Kidney epithelial cell (primary cell): Measurements from ENCODE around the gene CEBPE. TPM values are rescaled to one million over a fixed set of nuclear protein-coding genes. Genes with fewer than 3 reads are reported as not detected.

Source experiments
- DNase-seq: peaks from one replicate; pipeline ENCODE4 v3.0.0-alpha.2; 2010; ENCODE audit warnings: low read depth
- H3K27me3 ChIP-seq: 2 replicates; pipeline ENCODE4 v1.6.0; 2011; ENCODE audit warnings: low read length; ENCODE audit not compliant: control insufficient read depth, insufficient read depth
- H3K36me3 ChIP-seq: 2 replicates; pipeline ENCODE4 v1.5.1; 2011; ENCODE audit warnings: low read length; ENCODE audit not compliant: control insufficient read depth, insufficient read depth
- H3K4me3 ChIP-seq: 2 replicates; pipeline ENCODE4 v1.5.1; 2011; ENCODE audit warnings: low read depth, mild to moderate bottlenecking, control low read depth, low read length
- total RNA-seq: library from RNA; depleted of rRNA; stranded (reverse); fragments of >200 nt; gene quantifications from 2 replicates; pipeline ENCODE4 v1.2.3, GENCODE V29; 2015
- TF ChIP-seq, protein P1 (sequence below): IDR thresholded peaks from 2 replicates; pipeline ENCODE4 v1.5.1; 2011; ENCODE audit warnings: mild to moderate bottlenecking, moderate library complexity, low read length, control low read depth, inconsistent platforms; ENCODE audit not compliant: insufficient read depth, poor library complexity, severe bottlenecking

Gene CEBPE
- total RNA-seq, result not detected in 2 replicates

DNA sequence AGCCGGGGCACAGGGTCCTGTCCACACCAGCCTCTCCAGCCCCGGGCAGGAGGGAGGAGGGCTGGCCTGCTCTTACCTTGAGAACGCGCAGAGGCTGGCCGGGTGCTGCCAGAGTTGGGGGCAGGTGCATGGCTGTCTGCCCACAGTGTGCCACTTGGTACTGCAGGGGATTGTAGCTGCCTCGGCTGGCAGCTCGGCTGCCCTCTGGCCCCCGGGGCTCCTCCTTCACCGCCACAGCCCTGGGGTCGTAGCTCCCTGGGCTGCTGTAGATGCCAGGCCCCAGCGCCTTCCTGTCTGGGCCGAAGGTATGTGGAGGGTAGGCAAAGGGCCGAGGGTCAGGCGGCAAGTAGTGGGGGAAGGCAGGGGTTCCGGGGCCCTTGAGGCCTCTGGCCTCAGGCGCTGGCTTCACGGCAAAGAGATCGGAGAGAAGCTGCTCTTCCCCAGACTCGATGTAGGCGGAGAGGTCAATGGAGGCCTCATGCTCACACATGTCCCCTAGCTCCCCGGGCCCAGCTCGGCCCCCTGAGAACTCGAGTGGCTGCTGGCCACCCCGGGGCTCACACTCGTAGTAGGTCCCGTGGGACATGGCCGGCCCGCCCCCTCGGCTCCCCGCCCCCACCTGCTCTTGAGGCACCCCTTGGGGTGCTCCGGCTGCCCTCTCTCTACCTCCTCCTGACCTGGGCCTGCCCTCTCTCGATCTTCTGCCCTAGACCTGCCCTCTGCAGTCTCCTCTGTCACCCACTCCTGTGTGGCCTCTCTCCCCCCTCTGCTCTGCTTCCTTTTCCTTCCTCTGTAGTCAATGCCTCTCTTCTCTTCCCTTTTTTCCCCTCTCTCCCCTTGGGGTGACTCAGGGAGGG is at the start of gene CEBPE:
TSS of gene CEBPE (minus strand) at position 750 of the 857 bp plus-strand sequence. CDS start at position 586, 164 bp downstream.
- no peaks in the 10 kb centered on the region for H3K36me3 ChIP-seq
- H3K27me3 ChIP-seq, result no peaks in the 10 kb centered on the region
- TF ChIP-seq, protein P1, sequence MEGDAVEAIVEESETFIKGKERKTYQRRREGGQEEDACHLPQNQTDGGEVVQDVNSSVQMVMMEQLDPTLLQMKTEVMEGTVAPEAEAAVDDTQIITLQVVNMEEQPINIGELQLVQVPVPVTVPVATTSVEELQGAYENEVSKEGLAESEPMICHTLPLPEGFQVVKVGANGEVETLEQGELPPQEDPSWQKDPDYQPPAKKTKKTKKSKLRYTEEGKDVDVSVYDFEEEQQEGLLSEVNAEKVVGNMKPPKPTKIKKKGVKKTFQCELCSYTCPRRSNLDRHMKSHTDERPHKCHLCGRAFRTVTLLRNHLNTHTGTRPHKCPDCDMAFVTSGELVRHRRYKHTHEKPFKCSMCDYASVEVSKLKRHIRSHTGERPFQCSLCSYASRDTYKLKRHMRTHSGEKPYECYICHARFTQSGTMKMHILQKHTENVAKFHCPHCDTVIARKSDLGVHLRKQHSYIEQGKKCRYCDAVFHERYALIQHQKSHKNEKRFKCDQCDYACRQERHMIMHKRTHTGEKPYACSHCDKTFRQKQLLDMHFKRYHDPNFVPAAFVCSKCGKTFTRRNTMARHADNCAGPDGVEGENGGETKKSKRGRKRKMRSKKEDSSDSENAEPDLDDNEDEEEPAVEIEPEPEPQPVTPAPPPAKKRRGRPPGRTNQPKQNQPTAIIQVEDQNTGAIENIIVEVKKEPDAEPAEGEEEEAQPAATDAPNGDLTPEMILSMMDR, result no peak
- H3K4me3 ChIP-seq, result no peak within 1 kb of the TSS
- DNase-seq, result no peak

DNA sequence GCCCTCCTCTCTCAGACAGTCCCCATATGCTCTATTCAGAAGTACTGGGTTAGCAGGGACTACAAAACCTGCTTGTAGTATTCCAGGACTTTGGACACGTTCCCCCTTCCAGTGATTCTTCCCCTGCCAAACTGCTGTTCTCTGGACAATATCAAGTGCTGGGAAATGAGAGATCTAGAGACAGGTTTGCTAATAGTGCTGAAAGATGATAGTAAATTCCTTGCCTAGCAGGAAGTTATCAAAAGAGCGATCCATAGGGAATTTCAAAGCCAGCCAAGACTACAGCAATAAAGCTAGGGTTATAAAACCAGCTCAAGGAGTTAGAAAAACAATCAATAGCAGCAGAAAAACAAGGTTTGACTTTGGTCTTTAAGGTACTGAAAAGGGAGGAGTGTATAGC is 49.2 kb upstream of the CEBPE start:
- Histone ChIP-seq H3K27me3 (no peaks in the 10 kb centered on the region), H3K36me3 (no peaks in the 10 kb centered on the region), H3K4me3 (no peak overlapping the region)
- no peak for DNase-seq
- TF ChIP-seq, protein P1, result no peak

- Histone ChIP-seq H3K27me3 (no peaks in the 10 kb centered on the region), H3K4me3 (no peak overlapping the region), H3K36me3 (no peaks in the 10 kb centered on the region)
- TF ChIP-seq, protein P1, result no peak
- no peak for DNase-seq
Measured at GRCh38 chr14:23167116-23167847, 48.2 kb upstream of the CEBPE start.

DNA sequence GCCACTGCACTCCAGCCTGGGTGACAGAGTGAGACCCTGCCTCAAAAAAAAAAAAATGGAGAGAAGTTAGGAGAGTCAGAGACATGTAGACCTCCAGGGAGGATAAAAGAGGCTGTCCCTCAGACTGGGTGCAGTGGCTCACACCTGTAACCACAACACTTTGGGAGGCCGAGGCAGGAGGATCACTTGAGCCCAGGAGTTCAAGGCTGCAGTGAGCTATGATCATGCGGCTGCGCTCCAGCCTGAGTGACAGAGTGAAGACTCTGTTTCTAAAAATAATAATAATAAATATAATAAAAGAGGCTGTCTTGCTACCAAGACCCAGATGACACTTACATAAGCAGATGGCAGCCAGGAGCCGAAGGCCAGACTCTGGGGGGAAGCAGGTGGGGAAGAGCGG is 45.9 kb upstream of the CEBPE start:
- Histone ChIP-seq H3K36me3 (no peaks in the 10 kb centered on the region), H3K27me3 (no peaks in the 10 kb centered on the region)
- TF ChIP-seq, protein P1, result no peak

DNA sequence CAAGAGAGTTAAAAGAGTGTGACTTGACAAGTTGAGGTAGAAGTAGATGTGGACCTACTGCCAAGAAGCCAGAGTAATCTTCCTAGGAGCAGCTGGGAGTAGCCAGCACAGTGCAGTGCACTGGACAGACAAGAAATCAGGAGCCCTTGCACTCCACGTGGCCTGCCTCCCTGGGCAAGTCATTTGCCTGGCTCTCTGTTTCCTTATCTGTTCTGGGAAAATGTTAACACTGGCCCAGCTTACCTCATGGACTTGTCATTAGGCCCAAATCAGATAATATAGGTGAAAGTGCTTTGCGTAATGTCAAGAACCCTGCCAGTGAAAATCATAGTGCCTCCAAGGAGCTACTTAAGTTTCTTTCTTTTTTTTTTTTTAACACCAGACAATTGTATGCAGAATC is 45.2 kb upstream of the CEBPE start:
- TF ChIP-seq, protein P1, result no peak
- no peak for DNase-seq
- Histone ChIP-seq H3K36me3 (no peaks in the 10 kb centered on the region), H3K27me3 (no peaks in the 10 kb centered on the region), H3K4me3 (no peak overlapping the region)

More for the DNA sequence above, 45.9 kb upstream of the CEBPE start:
- H3K4me3 ChIP-seq, result no peak overlapping the region
- no peak for DNase-seq
